Skeletal muscle satellite cell (primary cell): ENCODE results near the gene SHOC2.

ENCODE experiments used
- H3K27me3 ChIP-seq: 2 replicates; pipeline ENCODE4 v1.7.0; 2013; ENCODE audit warnings: low read length; ENCODE audit not compliant: control insufficient read depth, insufficient read depth
- H3K36me3 ChIP-seq: 2 replicates; pipeline ENCODE4 v1.7.0; 2013; ENCODE audit warnings: mild to moderate bottlenecking, control low read depth, low read length; ENCODE audit not compliant: insufficient read depth
- H3K4me1 ChIP-seq: 2 replicates; pipeline ENCODE4 v1.7.0; 2013; ENCODE audit warnings: low read length; ENCODE audit not compliant: control insufficient read depth, insufficient read depth
- H3K4me2 ChIP-seq: 2 replicates; pipeline ENCODE4 v1.7.0; 2013; ENCODE audit warnings: mild to moderate bottlenecking, low read length
- H3K4me3 ChIP-seq: 2 replicates; pipeline ENCODE4 v1.7.0; 2013; ENCODE audit warnings: low read length
- H3K9ac ChIP-seq: 2 replicates; pipeline ENCODE4 v1.7.0; 2013; ENCODE audit warnings: mild to moderate bottlenecking, low read depth, low read length, moderate library complexity
- H3K9me3 ChIP-seq: replicated peaks from 2 replicates; pipeline ENCODE4 v1.7.0; 2013; ENCODE audit warnings: mild to moderate bottlenecking, control low read depth, low read length

SHOC2 gene

DNA sequence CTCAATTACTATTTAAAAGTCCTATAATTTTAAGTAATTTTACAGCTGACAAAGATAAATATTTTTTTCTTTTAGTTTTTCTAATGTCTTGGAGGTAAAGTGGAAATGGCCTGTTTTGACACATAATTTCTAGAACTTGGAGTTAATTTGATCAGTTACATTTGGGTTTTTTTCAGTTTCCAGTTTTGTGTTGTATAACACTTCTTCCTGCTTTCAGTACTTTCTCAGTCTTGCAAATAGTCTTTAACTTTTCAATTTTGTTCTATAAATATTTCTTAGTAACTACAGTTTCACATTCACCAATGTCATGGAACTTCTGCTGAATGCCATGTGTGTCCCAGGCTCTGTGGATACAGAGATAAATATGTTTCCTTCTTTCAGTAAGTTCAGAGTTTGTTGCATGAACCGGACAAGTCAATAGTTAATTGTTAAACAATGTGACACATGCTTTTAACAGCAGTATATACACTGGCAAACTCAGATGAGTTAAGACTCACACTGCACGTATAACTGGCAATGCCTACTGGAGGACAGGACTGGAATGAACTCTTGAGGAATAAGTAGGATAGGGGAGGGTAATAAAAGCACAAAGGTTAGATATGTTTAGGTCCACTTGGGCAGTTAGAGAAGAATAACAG is 4.6 kb downstream of the SHOC2 start:
- Histone ChIP-seq H3K4me1 (peaks cover 13% of the 10 kb centered on the region), H3K4me2 (no peak overlapping the region), H3K36me3 (no peaks in the 10 kb centered on the region), H3K4me3 (no peak overlapping the region), H3K27me3 (no peaks in the 10 kb centered on the region), H3K9ac (no peak overlapping the region), H3K9me3 (no peaks in the 10 kb centered on the region)

DNA sequence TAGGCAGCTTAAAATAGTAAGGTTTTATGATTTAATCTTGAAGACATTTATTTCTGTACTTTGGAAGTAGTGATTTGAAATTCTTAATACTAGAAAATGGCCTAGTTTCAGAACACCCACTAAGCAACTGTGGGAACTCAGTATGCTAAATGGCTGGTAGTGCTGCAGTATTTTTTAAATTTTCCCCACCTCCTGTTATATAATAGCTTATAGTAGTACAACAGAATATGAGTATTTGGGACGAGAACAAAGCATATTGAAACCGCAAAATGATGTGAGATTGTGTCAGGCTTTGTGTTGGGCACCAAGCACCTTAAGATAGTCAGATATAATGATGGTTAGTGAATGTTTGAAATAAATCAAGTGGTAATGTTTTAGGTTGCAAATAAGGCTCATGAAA is 8.1 kb downstream of the SHOC2 start:
- Histone ChIP-seq H3K9ac (no peak overlapping the region), H3K9me3 (no peaks in the 10 kb centered on the region), H3K27me3 (no peaks in the 10 kb centered on the region), H3K36me3 (no peaks in the 10 kb centered on the region), H3K4me1 (peaks cover 5% of the 10 kb centered on the region), H3K4me2 (no peak overlapping the region), H3K4me3 (no peak overlapping the region)

DNA sequence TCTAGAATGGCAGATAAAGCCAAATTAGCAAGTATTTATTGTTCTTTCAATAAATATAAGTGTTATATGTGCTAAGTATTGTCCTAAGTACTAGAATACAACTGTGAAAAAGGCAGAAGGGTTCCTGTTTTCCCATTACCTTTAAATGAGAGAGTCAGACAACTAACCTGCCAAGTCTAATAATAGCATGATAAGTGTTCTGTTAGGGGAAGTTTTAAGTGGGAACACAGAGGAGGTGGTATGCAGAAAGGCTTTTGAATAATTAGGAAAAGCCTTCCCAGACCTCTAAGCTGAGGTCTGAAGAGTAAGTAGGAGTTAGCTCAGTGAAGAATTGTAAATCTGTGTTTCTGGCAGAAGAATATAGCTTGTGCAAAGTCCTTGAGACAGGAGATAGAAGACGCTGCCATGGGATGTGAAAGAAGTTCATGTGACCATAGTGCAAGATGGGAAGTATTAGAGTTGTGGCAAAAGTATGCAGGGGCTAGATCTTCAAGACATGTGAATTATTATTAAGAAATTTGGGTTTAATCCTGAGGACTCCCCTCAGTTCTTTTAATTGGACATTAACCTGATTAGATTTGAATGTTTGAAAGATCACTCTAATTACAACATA is 12.5 kb downstream of the SHOC2 start:
- Histone ChIP-seq H3K9me3 (no peaks in the 10 kb centered on the region), H3K4me3 (no peak overlapping the region), H3K4me2 (no peak overlapping the region), H3K27me3 (no peaks in the 10 kb centered on the region), H3K9ac (no peak overlapping the region), H3K36me3 (no peaks in the 10 kb centered on the region), H3K4me1 (peaks cover 11% of the 10 kb centered on the region)

DNA sequence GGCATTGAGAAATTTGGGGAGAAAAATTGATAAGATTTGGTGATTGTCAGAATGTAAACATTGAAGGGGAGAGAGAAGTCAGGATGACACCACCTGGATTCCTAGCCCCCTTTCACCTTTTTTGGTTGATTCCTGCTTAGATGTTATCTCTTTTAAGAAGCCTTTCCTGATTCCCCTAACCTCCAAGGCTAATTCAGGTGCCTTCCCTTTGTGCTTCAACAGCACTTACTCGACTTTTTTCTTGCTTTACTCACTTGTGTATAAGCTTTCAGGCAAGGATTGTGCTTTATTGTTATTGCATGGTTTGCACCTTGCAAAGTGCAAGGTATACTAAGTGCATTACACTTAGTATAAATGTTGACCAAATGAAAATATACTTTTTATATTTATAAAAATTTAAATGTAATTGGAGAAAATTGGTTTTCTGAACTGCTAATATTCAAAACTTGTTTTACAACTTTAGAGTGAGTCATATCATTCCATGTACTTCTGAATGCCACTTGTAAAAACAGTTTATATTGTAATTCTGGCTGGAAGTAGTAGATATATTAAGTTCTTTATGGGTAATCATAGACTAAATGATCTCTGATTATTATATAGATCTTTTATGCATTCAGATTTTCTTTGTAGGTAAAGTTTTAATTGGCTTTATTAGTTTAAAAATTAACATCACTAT is 13.2 kb downstream of the SHOC2 start:
- no peak overlapping the region for H3K9ac ChIP-seq
- H3K4me2 ChIP-seq = no peak overlapping the region
- no peaks in the 10 kb centered on the region for H3K27me3 ChIP-seq
- peaks cover 11% of the 10 kb centered on the region for H3K4me1 ChIP-seq
- no peaks in the 10 kb centered on the region for H3K9me3 ChIP-seq
- no peaks in the 10 kb centered on the region for H3K36me3 ChIP-seq
- no peak overlapping the region for H3K4me3 ChIP-seq

DNA sequence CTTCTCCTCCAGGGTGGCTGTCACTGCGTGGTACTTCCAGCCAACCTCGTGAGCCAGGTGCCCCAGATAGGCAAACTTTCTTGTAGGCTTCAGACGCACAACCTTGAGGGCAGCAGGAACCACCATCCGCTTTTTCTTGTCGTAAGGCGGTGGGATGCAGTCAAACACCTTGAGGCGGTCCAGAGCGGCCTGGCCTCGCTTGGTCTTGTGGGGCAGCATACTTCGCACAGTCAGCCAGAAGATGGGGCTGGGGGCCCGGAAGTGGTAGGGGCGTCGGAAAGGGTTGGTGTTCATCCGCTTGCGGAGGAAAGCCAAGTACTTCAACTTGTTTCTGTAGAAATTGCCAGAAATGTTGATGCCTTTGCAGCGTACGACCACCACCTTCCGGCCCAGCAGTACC is 17.4 kb downstream of the SHOC2 start:
- no peak overlapping the region for H3K4me3 ChIP-seq
- H3K27me3 ChIP-seq = no peaks in the 10 kb centered on the region
- no peak overlapping the region for H3K9ac ChIP-seq
- no peaks in the 10 kb centered on the region for H3K36me3 ChIP-seq
- peaks cover 11% of the 10 kb centered on the region for H3K4me1 ChIP-seq
- H3K9me3 ChIP-seq = no peaks in the 10 kb centered on the region
- H3K4me2 ChIP-seq = no peak overlapping the region

DNA sequence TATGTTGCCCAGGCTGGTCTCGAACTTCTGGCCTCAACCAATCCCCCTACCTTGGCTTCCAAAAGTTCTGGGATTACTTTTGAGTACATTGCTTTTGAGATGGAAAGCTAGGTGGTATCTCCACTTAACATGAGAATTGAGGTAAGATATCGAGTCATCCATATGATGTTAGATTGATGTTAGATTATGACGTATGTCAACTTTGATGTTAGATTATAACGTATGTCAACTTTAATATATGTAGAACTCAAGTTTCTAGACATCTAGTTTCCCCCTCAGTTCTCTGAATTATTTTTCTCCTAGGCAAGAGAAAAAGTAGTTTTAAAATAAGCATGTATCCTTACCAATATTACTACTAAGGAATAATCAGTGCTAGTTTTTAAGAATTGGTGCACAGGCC is 20.0 kb downstream of the SHOC2 start:
- no peak overlapping the region for H3K9ac ChIP-seq
- H3K36me3 ChIP-seq = peaks cover 10% of the 10 kb centered on the region
- H3K27me3 ChIP-seq = no peaks in the 10 kb centered on the region
- no peak overlapping the region for H3K4me2 ChIP-seq
- no peaks in the 10 kb centered on the region for H3K9me3 ChIP-seq
- no peak overlapping the region for H3K4me3 ChIP-seq
- H3K4me1 ChIP-seq = no peaks in the 10 kb centered on the region

DNA sequence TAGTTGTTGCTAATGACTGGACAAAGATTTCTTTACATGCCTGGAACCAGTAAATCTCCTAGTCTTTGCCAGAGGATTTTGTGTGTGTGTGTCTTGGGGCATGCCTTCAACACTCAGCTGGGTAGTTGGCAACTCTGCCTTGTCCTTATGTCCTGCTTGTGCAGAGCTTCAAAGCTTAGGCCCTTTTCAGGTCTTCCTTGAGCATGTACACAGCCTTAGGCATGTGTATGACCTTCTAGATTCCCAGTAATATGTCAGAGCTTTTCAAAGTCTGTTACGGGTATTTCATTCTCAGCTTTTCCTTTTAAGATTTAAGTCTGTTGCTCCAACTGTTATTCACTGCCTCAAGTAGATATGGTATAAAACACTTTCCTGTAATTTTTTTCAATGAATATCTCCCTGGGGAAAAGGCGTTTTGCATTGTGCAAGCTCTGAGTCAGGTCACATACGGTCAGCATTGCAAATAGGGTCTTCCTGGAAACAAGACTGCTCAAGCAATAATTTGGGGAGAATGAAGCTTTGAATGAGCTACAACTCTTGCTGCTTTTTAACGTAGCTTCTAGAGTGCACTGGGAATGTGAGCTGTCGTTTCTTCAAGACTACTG is 25.5 kb downstream of the SHOC2 start:
- H3K36me3 ChIP-seq = peaks cover 12% of the 10 kb centered on the region
- H3K4me1 ChIP-seq = peaks cover 15% of the 10 kb centered on the region
- H3K9ac ChIP-seq = no peak overlapping the region

DNA sequence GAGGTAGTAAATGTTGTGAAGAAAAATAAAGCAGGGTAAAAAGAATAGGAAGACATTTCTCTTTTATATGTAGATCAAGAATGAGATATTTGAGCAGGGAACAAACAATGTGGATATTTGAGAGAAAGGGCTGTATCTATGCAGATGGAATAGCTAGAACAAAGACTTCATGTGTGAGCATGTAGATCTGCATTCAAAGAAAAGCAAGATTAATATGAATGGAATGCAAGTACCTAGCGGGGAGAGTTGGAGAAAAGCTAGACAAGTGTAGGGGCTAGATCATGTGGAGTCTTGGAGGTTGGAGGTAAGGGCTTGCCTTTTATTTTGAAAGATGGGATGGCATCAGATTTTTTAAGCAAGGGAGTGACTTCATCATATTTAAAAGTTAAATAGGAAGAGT is 27.1 kb downstream of the SHOC2 start:
- Histone ChIP-seq H3K9ac (no peak overlapping the region), H3K27me3 (no peaks in the 10 kb centered on the region), H3K4me2 (no peak overlapping the region), H3K9me3 (no peaks in the 10 kb centered on the region), H3K36me3 (peaks cover 12% of the 10 kb centered on the region), H3K4me3 (no peak overlapping the region), H3K4me1 (peaks cover 15% of the 10 kb centered on the region)

More for the DNA sequence above, 25.5 kb downstream of the SHOC2 start:
- Histone ChIP-seq H3K4me2 (no peak overlapping the region), H3K9me3 (no peaks in the 10 kb centered on the region), H3K4me3 (no peak overlapping the region), H3K27me3 (no peaks in the 10 kb centered on the region)

DNA sequence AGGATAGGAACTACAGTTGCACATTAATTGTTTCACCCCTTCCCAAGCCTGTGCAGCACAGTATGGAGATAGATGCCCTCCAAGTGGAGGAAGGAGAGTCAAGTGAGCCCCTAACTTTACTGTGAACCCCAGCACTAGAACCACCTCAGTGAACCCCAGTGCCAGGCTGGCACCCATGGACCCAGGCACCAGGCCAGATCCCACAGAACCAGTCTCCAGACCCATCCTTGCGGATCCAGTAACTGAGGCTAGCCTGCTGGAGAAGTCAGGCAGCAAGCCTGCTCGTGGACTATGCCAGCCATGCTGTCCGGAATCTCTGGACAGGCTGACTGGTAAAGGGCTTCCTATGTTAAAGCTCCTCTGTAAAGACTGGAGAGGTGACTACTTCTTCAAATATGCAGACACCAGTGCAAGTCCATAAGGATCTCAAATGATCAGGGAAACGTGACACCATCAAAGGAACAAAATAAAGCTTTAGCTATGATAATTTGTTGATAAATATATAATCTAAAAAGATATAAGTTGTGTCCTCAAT is 27.7 kb downstream of the SHOC2 start:
- H3K9ac ChIP-seq = no peak overlapping the region
- H3K27me3 ChIP-seq = no peaks in the 10 kb centered on the region
- H3K9me3 ChIP-seq = no peaks in the 10 kb centered on the region
- peaks cover 15% of the 10 kb centered on the region for H3K4me1 ChIP-seq
- no peak overlapping the region for H3K4me3 ChIP-seq
- no peak overlapping the region for H3K4me2 ChIP-seq
- H3K36me3 ChIP-seq = peaks cover 11% of the 10 kb centered on the region

DNA sequence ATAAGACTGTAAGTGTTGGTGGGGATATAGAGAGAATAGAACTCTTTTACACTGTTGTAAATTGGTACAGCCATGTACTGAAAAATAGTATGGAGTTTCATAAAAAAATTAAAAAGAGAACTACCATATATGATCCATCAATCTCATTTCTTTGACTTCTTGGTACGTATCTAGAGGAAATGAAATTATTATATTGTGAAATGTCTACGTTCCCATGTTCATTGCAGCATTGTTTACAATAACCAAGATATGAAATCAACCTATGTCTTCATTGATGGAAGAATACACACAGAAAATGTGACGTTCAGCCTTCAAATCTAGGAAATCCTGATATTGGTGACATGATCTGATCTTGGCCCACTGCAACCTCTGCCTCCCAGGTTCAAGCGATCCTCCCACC is 32.0 kb downstream of the SHOC2 start:
- Histone ChIP-seq H3K9ac (no peak overlapping the region), H3K9me3 (no peaks in the 10 kb centered on the region), H3K4me2 (no peak overlapping the region), H3K36me3 (peaks cover 2% of the 10 kb centered on the region), H3K4me3 (no peak overlapping the region), H3K27me3 (no peaks in the 10 kb centered on the region), H3K4me1 (peaks cover 9% of the 10 kb centered on the region)

DNA sequence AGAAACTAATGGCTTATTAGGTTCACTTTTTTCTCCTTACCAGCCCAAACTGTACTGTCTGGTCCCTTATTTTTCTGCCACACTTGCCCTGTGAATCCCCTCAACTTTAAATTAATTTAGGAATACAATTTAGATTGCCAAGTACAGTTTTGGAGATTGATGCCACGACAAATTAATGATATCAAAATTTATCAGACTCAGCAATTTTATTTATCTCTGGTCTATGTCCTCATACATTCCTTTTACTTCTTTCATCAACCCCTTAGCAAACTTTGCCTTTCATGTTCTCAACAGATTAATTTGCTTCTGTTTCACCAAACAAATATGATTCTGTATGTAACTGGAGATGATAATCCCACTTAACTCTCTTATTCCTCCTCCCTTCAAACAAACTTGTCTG is 38.2 kb downstream of the SHOC2 start:
- H3K27me3 ChIP-seq = no peaks in the 10 kb centered on the region
- H3K4me3 ChIP-seq = no peak overlapping the region
- no peak overlapping the region for H3K9ac ChIP-seq
- H3K4me1 ChIP-seq = no peaks in the 10 kb centered on the region
- no peak overlapping the region for H3K4me2 ChIP-seq
- no peaks in the 10 kb centered on the region for H3K9me3 ChIP-seq
- peaks cover 3% of the 10 kb centered on the region for H3K36me3 ChIP-seq
